Activated T-helper 2 cell treated with anti-CD3 and anti-CD28 coated beads, Interferon-gamma antibody, Interleukin-2, Interleukin-4, amounts not matched to agents 10 μg/mL and 5 μg/mL and 100 μg/mL, durations not matched to agents 14 hours and 24 hours and 36 hours (primary cell): ENCODE data around the gene TRIM72. TPM values are rescaled to one million over a fixed set of nuclear protein-coding genes. Genes with fewer than 3 reads are reported as not detected.
"Not testable (repeated sequence)": the region's sequence is repeated elsewhere in the genome, so short reads cannot be mapped to it uniquely, and the experiment has no call there.

Experiments used
- DNase-seq: peaks from one replicate; pipeline ENCODE4 v3.0.0; 2021; ENCODE audit warnings: low spot score
- H3K27ac Mint-ChIP-seq: one replicate; pipeline ENCODE4 v1.8.0; 2021; ENCODE audit warnings: mixed read lengths
- H3K27me3 Mint-ChIP-seq: one replicate; pipeline ENCODE4 v1.8.0; 2021; ENCODE audit warnings: low read depth, mixed read lengths
- H3K36me3 Mint-ChIP-seq: one replicate; pipeline ENCODE4 v1.8.0; 2021; ENCODE audit warnings: low read depth, mixed read lengths
- H3K4me1 Mint-ChIP-seq: one replicate; pipeline ENCODE4 v1.8.0; 2021; ENCODE audit warnings: low read depth, mixed read lengths
- H3K4me3 Mint-ChIP-seq: one replicate; pipeline ENCODE4 v1.8.0; 2021; ENCODE audit warnings: low read depth, mild to moderate bottlenecking, moderate library complexity, mixed read lengths
- H3K9me3 Mint-ChIP-seq: one replicate; pipeline ENCODE4 v1.8.0; 2021; ENCODE audit warnings: mixed read lengths
- intact Hi-C: fragments of 100-400 bp; cut with micrococcal nuclease; formaldehyde crosslinking; loops from one replicate; pipeline ENCODE4 v1.15.1; 2023
- total RNA-seq: library from RNA; stranded (reverse); gene quantifications from 2 replicates; pipeline ENCODE4 v1.2.3, GENCODE V29; 2022

TRIM72 gene
- total RNA-seq, 1 donor from 2014 or later = not detected

- no peak for DNase-seq
- Mint-ChIP-seq H3K9me3 (no peaks in the 10 kb centered on the region), H3K36me3 (no peaks in the 10 kb centered on the region), H3K27ac (peak overlapping the region; percentile 70), H3K4me1 (peaks cover 24% of the 10 kb centered on the region), H3K4me3 (peak overlapping the region; percentile 67), H3K27me3 (no peaks in the 10 kb centered on the region)
- intact Hi-C loops = loop anchor here (10.0 kb wide), 1 partner anchor 164 kb away; the partner anchor contains the start of gene COX6A2
These were observed 46.4 kb downstream of the TRIM72 start for GRCh38 chr16:31260136-31260931.

DNA sequence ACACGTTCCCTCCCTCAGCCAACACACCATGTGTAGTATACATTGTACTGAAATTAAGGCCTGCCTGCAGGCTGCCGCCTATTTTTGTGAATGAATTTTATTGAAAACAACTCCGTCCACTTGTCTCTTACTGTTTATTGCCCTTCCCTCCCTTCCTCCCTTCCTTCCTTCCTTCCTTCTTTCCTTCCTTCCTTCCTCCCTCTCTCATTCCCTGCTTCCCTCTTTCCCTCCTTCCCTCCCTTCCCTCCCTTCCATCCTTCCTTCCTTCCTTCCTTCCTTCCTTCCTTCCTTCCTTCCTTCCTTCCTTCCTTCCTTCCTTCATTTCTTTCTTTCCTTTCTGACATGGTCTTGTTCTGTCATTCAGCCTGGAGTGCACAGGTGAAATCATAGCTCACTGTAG is 48.2 kb downstream of the TRIM72 start:
- H3K27me3 Mint-ChIP-seq = no peaks in the 10 kb centered on the region
- intact Hi-C loops = loop anchor here (10.0 kb wide), 1 partner anchor 163 kb away; the partner anchor contains the start of gene COX6A2
- H3K9me3 Mint-ChIP-seq = no peaks in the 10 kb centered on the region
- H3K4me3 Mint-ChIP-seq = no peak overlapping the region
- H3K4me1 Mint-ChIP-seq = peaks cover 33% of the 10 kb centered on the region
- DNase-seq = no peak
- no peaks in the 10 kb centered on the region for H3K36me3 Mint-ChIP-seq
- H3K27ac Mint-ChIP-seq = peak overlapping the region; percentile 20

GRCh38 chr16:31265329-31266245 is 51.7 kb downstream of the TRIM72 start:
- no peaks in the 10 kb centered on the region for H3K36me3 Mint-ChIP-seq
- H3K27me3 Mint-ChIP-seq = no peaks in the 10 kb centered on the region
- peak overlapping the region; percentile 51 for H3K4me3 Mint-ChIP-seq
- H3K4me1 Mint-ChIP-seq = peaks cover 36% of the 10 kb centered on the region
- no peaks in the 10 kb centered on the region for H3K9me3 Mint-ChIP-seq
- H3K27ac Mint-ChIP-seq = peak overlapping the region; percentile 83
- intact Hi-C loops = loop anchor here (2.0 to 10.0 kb wide), 4 partner anchors 21 to 159 kb away; partner anchors contain the start of genes COX6A2 and PYCARD
- peak; percentile 40 for DNase-seq

GRCh38 chr16:31267332-31268032 is 53.6 kb downstream of the TRIM72 start:
- intact Hi-C loops = loop anchor here (5.0 to 10.0 kb wide), 3 partner anchors 65 to 157 kb away; partner anchors contain the start of genes COX6A2 and PYCARD
- peaks cover 35% of the 10 kb centered on the region for H3K4me1 Mint-ChIP-seq
- H3K9me3 Mint-ChIP-seq = no peaks in the 10 kb centered on the region
- H3K27ac Mint-ChIP-seq = peak overlapping the region; percentile 66
- H3K27me3 Mint-ChIP-seq = no peaks in the 10 kb centered on the region
- H3K36me3 Mint-ChIP-seq = peaks cover 7% of the 10 kb centered on the region
- DNase-seq = no peak
- peak overlapping the region; percentile 20 for H3K4me3 Mint-ChIP-seq

GRCh38 chr16:31268033-31268365 is 54.1 kb downstream of the TRIM72 start:
- peak overlapping the region; percentile 1 for H3K4me3 Mint-ChIP-seq
- H3K9me3 Mint-ChIP-seq = no peaks in the 10 kb centered on the region
- no peaks in the 10 kb centered on the region for H3K27me3 Mint-ChIP-seq
- no peak for DNase-seq
- H3K27ac Mint-ChIP-seq = peak overlapping the region; percentile 66
- intact Hi-C loops = loop anchor here (5.0 to 10.0 kb wide), 3 partner anchors 66 to 157 kb away; partner anchors contain the start of genes COX6A2 and PYCARD
- peaks cover 8% of the 10 kb centered on the region for H3K36me3 Mint-ChIP-seq
- peaks cover 35% of the 10 kb centered on the region for H3K4me1 Mint-ChIP-seq

GRCh38 chr16:31268891-31269290 is 55.0 kb downstream of the TRIM72 start:
- Mint-ChIP-seq H3K9me3 (no peaks in the 10 kb centered on the region), H3K4me3 (no peak overlapping the region), H3K27ac (no peak overlapping the region), H3K36me3 (peaks cover 11% of the 10 kb centered on the region), H3K27me3 (no peaks in the 10 kb centered on the region), H3K4me1 (peaks cover 29% of the 10 kb centered on the region)
- DNase-seq = no peak
- intact Hi-C loops = loop anchor here (5.0 to 10.0 kb wide), 3 partner anchors 67 to 156 kb away; partner anchors contain the start of genes COX6A2 and PYCARD

GRCh38 chr16:31269541-31269940 is 55.6 kb downstream of the TRIM72 start:
- no peak overlapping the region for H3K27ac Mint-ChIP-seq
- peaks cover 29% of the 10 kb centered on the region for H3K4me1 Mint-ChIP-seq
- H3K27me3 Mint-ChIP-seq = no peaks in the 10 kb centered on the region
- no peak for DNase-seq
- no peak overlapping the region for H3K4me3 Mint-ChIP-seq
- peaks cover 11% of the 10 kb centered on the region for H3K36me3 Mint-ChIP-seq
- H3K9me3 Mint-ChIP-seq = no peaks in the 10 kb centered on the region
- intact Hi-C loops = loop anchor here (5.0 to 10.0 kb wide), 3 partner anchors 67 to 155 kb away; partner anchors contain the start of genes COX6A2 and PYCARD

- intact Hi-C loops = loop anchor here (5.0 to 10.0 kb wide), 3 partner anchors 68 to 155 kb away; partner anchors contain the start of genes COX6A2 and PYCARD
- Mint-ChIP-seq H3K36me3 (peaks cover 11% of the 10 kb centered on the region), H3K4me1 (peaks cover 29% of the 10 kb centered on the region), H3K27ac (peak overlapping the region; percentile 60)
- not testable (repeated sequence) for H3K27me3 Mint-ChIP-seq, H3K4me3 Mint-ChIP-seq, DNase-seq, H3K9me3 Mint-ChIP-seq
These were observed 56.1 kb downstream of the TRIM72 start for GRCh38 chr16:31269973-31270372.

- no peak for DNase-seq
- intact Hi-C loops = no loop called here
- Mint-ChIP-seq H3K27me3 (no peaks in the 10 kb centered on the region), H3K9me3 (no peaks in the 10 kb centered on the region), H3K36me3 (peaks cover 11% of the 10 kb centered on the region), H3K4me3 (no peak overlapping the region), H3K27ac (no peak overlapping the region), H3K4me1 (peaks cover 21% of the 10 kb centered on the region)
These were observed 56.9 kb downstream of the TRIM72 start for GRCh38 chr16:31270795-31271194.

- Mint-ChIP-seq H3K27me3 (no peaks in the 10 kb centered on the region), H3K36me3 (peaks cover 11% of the 10 kb centered on the region), H3K4me1 (peaks cover 15% of the 10 kb centered on the region), H3K27ac (no peak overlapping the region), H3K4me3 (no peak overlapping the region), H3K9me3 (no peaks in the 10 kb centered on the region)
- intact Hi-C loops = no loop called here
- DNase-seq = no peak
These were observed 57.8 kb downstream of the TRIM72 start for GRCh38 chr16:31271621-31272190.

DNA sequence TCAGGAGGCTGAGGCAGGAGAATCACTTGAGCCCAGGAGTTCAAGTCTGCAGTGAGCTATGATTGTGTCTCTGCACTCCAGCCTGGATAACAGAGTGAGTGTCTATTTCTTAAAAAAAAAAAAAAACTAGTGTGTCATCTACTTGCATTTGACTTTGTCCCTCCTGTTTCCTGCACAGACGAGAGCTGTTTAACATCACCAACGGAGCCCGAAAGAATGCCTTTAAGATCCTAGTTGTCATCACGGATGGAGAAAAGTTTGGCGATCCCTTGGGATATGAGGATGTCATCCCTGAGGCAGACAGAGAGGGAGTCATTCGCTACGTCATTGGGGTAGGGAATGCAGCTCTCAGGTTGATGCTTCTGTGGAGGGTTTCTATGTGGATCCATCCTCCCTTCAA is 59.3 kb downstream of the TRIM72 start:
- H3K36me3 Mint-ChIP-seq = peaks cover 11% of the 10 kb centered on the region

DNA sequence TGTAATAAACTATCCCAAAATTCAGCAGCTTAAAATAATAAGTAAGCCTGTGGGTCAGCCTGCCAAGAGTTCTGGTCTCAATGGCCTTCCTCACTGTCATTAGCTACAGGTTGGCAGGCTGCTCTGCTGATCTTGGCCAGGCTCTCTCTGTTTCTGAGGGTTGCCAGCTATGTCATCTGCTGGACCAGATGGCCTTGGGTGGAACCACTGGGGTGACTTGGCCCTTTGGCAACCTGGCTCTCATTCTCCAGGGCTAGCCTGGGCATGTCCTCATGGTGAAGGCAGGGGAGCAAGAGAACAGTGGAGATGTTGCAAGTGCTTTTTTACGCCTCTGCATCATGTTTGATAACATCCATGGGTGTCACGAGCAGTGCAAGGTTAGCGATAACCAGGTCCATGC is 59.8 kb downstream of the TRIM72 start:
- peaks cover under 1% of the 10 kb centered on the region for H3K4me1 Mint-ChIP-seq
- H3K27ac Mint-ChIP-seq = no peak overlapping the region
- no peaks in the 10 kb centered on the region for H3K27me3 Mint-ChIP-seq
- H3K9me3 Mint-ChIP-seq = no peaks in the 10 kb centered on the region
- H3K36me3 Mint-ChIP-seq = peaks cover 13% of the 10 kb centered on the region
- intact Hi-C loops = no loop called here
- no peak overlapping the region for H3K4me3 Mint-ChIP-seq
- DNase-seq = no peak

More for the DNA sequence above, 59.3 kb downstream of the TRIM72 start:
- intact Hi-C loops = no loop called here
- H3K27me3 Mint-ChIP-seq = no peaks in the 10 kb centered on the region
- DNase-seq = no peak
- peaks cover 3% of the 10 kb centered on the region for H3K4me1 Mint-ChIP-seq
- H3K4me3 Mint-ChIP-seq = no peak overlapping the region
- no peak overlapping the region for H3K27ac Mint-ChIP-seq
- no peaks in the 10 kb centered on the region for H3K9me3 Mint-ChIP-seq
